ENCODE data around the gene KLHL26.
"Not testable (repeated sequence)": the region's sequence is repeated elsewhere in the genome, so short reads cannot be mapped to it uniquely, and the experiment has no call there.

The KLHL26 gene

DNA sequence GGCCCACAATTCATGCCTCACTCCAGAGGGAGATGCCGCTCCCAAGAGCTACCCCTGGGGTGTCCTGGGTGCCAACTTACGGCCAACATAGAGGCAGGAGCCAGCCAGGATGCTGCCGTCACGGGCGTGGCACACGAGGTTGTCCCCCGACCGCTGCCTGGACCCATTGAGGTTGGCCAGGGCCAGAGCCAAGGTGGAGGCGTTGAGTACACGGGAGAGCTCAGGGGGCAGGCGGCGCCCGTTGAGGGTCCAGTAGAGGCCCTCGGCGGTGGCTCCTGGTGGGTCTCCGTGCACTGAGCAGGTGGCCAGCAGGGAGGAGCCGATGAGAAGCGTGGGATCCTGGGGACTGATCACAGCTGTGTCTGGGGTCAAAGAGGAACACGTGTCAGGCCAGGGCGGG lies 37.3 kb upstream of the KLHL26 start (continued):
- TF ChIP-seq ZNF792 (tag by site-specific recombination; IDR thresholded peaks at IDR 0.05) (no peak), ZNF626 (tag by site-specific recombination; IDR thresholded peaks at IDR 0.05) (no peak), GLIS2 (tag by site-specific recombination; IDR thresholded peaks at IDR 0.05) (no peak), ZBTB20 (tag by site-specific recombination; IDR thresholded peaks at IDR 0.05) (no peak), MYNN (tag by site-specific recombination; IDR thresholded peaks at IDR 0.05; ENCODE audit: borderline replicate concordance) (no peak), ZNF530 (tag by site-specific recombination; IDR thresholded peaks at IDR 0.05; ENCODE audit: low read depth) (no peak), YY1 (tag by site-specific recombination; IDR thresholded peaks at IDR 0.05) (no peak), SP3 (tag by site-specific recombination; IDR thresholded peaks at IDR 0.05) (no peak), ZNF707 (tag by site-specific recombination; IDR thresholded peaks at IDR 0.05) (no peak)
- TF ChIP-seq, protein P1, sequence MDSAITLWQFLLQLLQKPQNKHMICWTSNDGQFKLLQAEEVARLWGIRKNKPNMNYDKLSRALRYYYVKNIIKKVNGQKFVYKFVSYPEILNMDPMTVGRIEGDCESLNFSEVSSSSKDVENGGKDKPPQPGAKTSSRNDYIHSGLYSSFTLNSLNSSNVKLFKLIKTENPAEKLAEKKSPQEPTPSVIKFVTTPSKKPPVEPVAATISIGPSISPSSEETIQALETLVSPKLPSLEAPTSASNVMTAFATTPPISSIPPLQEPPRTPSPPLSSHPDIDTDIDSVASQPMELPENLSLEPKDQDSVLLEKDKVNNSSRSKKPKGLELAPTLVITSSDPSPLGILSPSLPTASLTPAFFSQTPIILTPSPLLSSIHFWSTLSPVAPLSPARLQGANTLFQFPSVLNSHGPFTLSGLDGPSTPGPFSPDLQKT (IDR thresholded peaks at IDR 0.05; ENCODE audit: borderline replicate concordance, low read depth, low read length) = no peak
- TF ChIP-seq, protein P2, sequence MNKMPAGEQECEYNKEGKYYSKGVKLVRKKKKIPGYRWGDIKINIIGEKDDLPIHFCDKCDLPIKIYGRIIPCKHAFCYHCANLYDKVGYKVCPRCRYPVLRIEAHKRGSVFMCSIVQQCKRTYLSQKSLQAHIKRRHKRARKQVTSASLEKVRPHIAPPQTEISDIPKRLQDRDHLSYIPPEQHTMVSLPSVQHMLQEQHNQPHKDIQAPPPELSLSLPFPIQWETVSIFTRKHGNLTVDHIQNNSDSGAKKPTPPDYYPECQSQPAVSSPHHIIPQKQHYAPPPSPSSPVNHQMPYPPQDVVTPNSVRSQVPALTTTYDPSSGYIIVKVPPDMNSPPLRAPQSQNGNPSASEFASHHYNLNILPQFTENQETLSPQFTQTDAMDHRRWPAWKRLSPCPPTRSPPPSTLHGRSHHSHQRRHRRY (tag by site-specific recombination; IDR thresholded peaks at IDR 0.05) = no peak
- TF ChIP-seq, protein P3, sequence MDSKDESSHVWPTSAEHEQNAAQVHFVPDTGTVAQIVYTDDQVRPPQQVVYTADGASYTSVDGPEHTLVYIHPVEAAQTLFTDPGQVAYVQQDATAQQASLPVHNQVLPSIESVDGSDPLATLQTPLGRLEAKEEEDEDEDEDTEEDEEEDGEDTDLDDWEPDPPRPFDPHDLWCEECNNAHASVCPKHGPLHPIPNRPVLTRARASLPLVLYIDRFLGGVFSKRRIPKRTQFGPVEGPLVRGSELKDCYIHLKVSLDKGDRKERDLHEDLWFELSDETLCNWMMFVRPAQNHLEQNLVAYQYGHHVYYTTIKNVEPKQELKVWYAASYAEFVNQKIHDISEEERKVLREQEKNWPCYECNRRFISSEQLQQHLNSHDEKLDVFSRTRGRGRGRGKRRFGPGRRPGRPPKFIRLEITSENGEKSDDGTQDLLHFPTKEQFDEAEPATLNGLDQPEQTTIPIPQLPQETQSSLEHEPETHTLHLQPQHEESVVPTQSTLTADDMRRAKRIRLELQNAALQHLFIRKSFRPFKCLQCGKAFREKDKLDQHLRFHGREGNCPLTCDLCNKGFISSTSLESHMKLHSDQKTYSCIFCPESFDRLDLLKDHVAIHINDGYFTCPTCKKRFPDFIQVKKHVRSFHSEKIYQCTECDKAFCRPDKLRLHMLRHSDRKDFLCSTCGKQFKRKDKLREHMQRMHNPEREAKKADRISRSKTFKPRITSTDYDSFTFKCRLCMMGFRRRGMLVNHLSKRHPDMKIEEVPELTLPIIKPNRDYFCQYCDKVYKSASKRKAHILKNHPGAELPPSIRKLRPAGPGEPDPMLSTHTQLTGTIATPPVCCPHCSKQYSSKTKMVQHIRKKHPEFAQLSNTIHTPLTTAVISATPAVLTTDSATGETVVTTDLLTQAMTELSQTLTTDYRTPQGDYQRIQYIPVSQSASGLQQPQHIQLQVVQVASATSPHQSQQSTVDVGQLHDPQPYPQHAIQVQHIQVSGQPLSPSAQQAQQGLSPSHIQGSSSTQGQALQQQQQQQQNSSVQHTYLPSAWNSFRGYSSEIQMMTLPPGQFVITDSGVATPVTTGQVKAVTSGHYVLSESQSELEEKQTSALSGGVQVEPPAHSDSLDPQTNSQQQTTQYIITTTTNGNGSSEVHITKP (tag by site-specific recombination; IDR thresholded peaks at IDR 0.05) = no peak

DNA sequence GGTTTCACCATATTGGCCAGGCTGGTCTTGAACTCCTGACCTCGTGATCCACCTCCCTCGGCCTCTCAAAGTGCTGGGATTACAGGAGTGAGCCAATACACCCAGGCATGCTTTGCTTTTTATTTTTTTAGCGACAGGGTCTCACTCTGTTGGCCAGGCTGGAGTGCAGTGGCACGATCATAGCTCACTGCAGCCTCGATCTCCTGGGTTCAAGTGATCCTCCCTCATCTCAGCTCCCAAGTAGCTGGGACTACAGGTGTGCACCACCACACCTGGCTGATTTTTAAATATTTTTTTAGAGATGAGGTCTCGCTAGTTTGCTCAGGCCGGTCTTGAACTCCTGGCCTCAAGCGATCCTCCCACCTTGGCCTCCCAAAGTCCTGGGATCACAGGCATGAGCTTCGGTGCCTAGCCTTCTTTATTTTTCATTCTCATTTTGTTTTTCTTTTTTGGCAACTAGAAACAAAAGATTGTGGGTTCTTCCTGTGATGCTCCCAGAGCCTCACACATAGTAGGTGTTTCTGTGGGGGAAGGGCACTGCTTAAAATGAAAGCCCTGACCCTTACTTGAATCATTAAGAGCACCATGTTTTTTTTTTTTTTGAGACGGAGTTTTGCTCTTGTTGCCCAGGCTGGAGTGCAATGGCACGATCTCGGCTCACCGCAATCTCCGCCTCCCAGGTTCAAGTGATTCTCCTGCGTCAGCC lies 36.0 kb upstream of the KLHL26 start:
- CTCF ChIA-PET = interaction anchor here (1.0 kb wide), 1 partner anchor 11 kb away, joined by 3 read pairs; the partner anchor contains the start of gene TMEM59L
- peak; percentile 55; the same call in 1 of the 2 replicates for TF ChIP-seq ZNF121 (tag by site-specific recombination; IDR thresholded peaks at IDR 0.05)
- H3K9me3 ChIP-seq (ENCODE audit: control insufficient read depth, insufficient read depth, low read depth, low read length); POLR2A ChIA-PET; H3K4me1 ChIP-seq (ENCODE audit: control insufficient read depth, insufficient read depth, low read length); H3K4me3 ChIP-seq (ENCODE audit: low read depth, low read length); H3K27ac ChIP-seq (ENCODE audit: extremely low read depth, low read depth, low read length); H3K36me3 ChIP-seq (ENCODE audit: control insufficient read depth in 2 of 2, insufficient read depth in 1 of 2, low read length in 2 of 2): not testable (repeated sequence)

DNA sequence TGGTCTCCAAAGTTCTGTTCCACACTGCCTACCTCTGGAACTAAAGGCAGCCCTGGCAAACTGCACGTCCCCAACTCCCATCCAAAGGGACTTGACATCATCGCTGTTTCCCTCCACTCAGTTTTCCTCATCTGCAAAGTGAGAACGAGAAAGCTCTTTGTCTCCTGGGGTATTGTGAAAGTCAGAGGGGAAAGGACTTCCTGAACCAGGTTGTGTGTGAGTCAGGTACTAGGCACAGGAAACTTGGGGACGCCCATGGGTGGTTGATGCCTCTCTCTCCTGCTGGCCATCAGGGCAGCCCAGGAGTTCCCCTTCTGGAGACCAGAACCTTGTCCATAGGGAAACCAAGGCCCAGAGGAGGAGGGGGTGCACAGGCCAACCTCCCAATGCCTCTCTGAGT lies 35.0 kb upstream of the KLHL26 start:
- Histone ChIP-seq H3K27ac (ENCODE audit: extremely low read depth, low read depth, low read length) (no peak overlapping the region), H3K4me1 (ENCODE audit: control insufficient read depth, insufficient read depth, low read length) (no peaks in the 10 kb centered on the region), H3K36me3 (ENCODE audit: control insufficient read depth in 2 of 2, insufficient read depth in 1 of 2, low read length in 2 of 2) (no peaks in the 10 kb centered on the region), H3K9me3 (ENCODE audit: control insufficient read depth, insufficient read depth, low read depth, low read length) (no peaks in the 10 kb centered on the region), H3K4me3 (ENCODE audit: low read depth, low read length) (no peak overlapping the region)
- ChIA-PET POLR2A (no interaction called here), CTCF (interaction anchor here (1.0 kb wide), 1 partner anchor 10 kb away, joined by 3 read pairs; the partner anchor contains the start of gene TMEM59L)
- TF ChIP-seq, protein P4, sequence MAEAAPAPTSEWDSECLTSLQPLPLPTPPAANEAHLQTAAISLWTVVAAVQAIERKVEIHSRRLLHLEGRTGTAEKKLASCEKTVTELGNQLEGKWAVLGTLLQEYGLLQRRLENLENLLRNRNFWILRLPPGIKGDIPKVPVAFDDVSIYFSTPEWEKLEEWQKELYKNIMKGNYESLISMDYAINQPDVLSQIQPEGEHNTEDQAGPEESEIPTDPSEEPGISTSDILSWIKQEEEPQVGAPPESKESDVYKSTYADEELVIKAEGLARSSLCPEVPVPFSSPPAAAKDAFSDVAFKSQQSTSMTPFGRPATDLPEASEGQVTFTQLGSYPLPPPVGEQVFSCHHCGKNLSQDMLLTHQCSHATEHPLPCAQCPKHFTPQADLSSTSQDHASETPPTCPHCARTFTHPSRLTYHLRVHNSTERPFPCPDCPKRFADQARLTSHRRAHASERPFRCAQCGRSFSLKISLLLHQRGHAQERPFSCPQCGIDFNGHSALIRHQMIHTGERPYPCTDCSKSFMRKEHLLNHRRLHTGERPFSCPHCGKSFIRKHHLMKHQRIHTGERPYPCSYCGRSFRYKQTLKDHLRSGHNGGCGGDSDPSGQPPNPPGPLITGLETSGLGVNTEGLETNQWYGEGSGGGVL (tag by site-specific recombination; IDR thresholded peaks at IDR 0.05) = no peak
- no peak for TF ChIP-seq ZNF585B (tag by site-specific recombination; IDR thresholded peaks at IDR 0.05)
- TF ChIP-seq PRDM1 (tag by site-specific recombination; IDR thresholded peaks at IDR 0.05) = peak; percentile 50
- TF ChIP-seq ZNF221 (tag by site-specific recombination; IDR thresholded peaks at IDR 0.05; ENCODE audit: borderline replicate concordance) = no peak
- TF ChIP-seq, protein P5, sequence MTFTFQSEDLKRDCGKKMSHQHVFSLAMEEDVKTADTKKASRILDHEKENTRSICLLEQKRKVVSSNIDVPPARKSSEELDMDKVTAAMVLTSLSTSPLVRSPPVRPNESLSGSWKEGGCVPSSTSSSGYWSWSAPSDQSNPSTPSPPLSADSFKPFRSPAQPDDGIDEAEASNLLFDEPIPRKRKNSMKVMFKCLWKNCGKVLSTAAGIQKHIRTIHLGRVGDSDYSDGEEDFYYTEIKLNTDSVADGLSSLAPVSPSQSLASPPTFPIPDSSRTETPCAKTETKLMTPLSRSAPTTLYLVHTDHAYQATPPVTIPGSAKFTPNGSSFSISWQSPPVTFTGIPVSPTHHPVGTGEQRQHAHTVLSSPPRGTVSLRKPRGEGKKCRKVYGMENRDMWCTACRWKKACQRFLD (tag by site-specific recombination; IDR thresholded peaks at IDR 0.05) = no peak
- TF ChIP-seq ZNF473 (tag by site-specific recombination; IDR thresholded peaks at IDR 0.05) = no peak
- no peak for TF ChIP-seq ZNF510 (tag by site-specific recombination; IDR thresholded peaks at IDR 0.05; ENCODE audit: insufficient replicate concordance)

Measured in HEK293 (cell line).